Testis (tissue), 3 donors: ENCODE results near the gene ARIH2. TPM values are rescaled to one million over a fixed set of nuclear protein-coding genes. Genes with fewer than 3 reads are reported as not detected.

Experiments used
- DNase-seq: peaks from one replicate; pipeline ENCODE4 v3.0.0-alpha.2; 2019
- H3K27ac ChIP-seq, 2 donors: fragments of 200-600 bp; sonication (generic); one replicate each; pipeline ENCODE4 v1.5.1; 2019
- H3K27me3 ChIP-seq: fragments of 200-600 bp; sonication (generic); one replicate; pipeline ENCODE4 v1.5.1; 2019
- H3K36me3 ChIP-seq: fragments of 200-600 bp; sonication (generic); one replicate; pipeline ENCODE4 v1.5.1; 2017; ENCODE audit warnings: low read depth; ENCODE audit errors: missing control alignments
- H3K4me1 ChIP-seq: fragments of 200-600 bp; sonication (generic); one replicate; pipeline ENCODE4 v1.5.1; 2019
- H3K4me3 ChIP-seq, 2 donors: fragments of 200-600 bp; sonication (generic); one replicate each; pipeline ENCODE4 v1.5.1; 2017 to 2019
- H3K9me3 ChIP-seq: fragments of 200-600 bp; sonication (generic); one replicate; pipeline ENCODE4 v1.5.1; 2017
- CTCF ChIP-seq, 3 experiments: fragments of 450-650 bp in 2 of 3; fragments of 200-600 bp in 1 of 3; sonication (generic) in 1 of 3; IDR thresholded peaks; one replicate each; pipeline ENCODE4 v1.5.1; 2016 to 2019; ENCODE audit warnings: antibody characterized with exemption in 3 of 3, mild to moderate bottlenecking in 2 of 3, moderate library complexity in 1 of 3
- POLR2A ChIP-seq: fragments of 450-650 bp; IDR thresholded peaks from one replicate; pipeline ENCODE4 v1.6.1; 2017; ENCODE audit warnings: antibody characterized with exemption, mild to moderate bottlenecking, moderate library complexity
- WGBS, 2 donors: methylation state at CpG; one replicate each; pipeline ENCODE4 v1.1.5; 2018; 5-methylcytosine and 5-hydroxymethylcytosine counted together
- intact Hi-C: fragments of 100-400 bp; cut with DNase I; formaldehyde crosslinking; loops from one replicate; pipeline ENCODE4 v1.15.1; 2023; ENCODE audit warnings: low total_unique reads
- polyA plus RNA-seq: library from polyadenylated mRNA; stranded (reverse); fragments of 350-450 nt; fragmentation: Illumina TruSeq; extraction: RNeasy Lipid Tissue Mini Kit (QIAGEN cat#74804); gene quantifications from one replicate; pipeline ENCODE4 v1.2.3, GENCODE V29; 2014; ENCODE audit warnings: low read depth, low replicate concordance; ENCODE audit not compliant: insufficient read depth
- total RNA-seq, 2 donors: library from RNA; depleted of rRNA; stranded (reverse); fragments of >200 nt; gene quantifications; one replicate each; pipeline ENCODE4 v1.2.3, GENCODE V29; 2016

Gene ARIH2
- total and polyA plus RNA-seq, 3 donors from 2014 or later, result 106 to 157 (median 127) TPM

GRCh38 chr3:48966367-48966766 is 47.7 kb downstream of the ARIH2 start:
- DNase-seq, result peak; percentile 7
- WGBS, 2 donors, result 46 to 79% methylated on average over 3 of the region's 3 CpGs
- H3K4me3 ChIP-seq, result no peak overlapping the region
- peaks cover 24% of the 10 kb centered on the region for H3K4me1 ChIP-seq
- peak overlapping the region; percentile 51 to 64 for H3K27ac ChIP-seq
- no peaks in the 10 kb centered on the region for H3K36me3 ChIP-seq
- intact Hi-C loops, result no loop called here
- TF ChIP-seq POLR2A (no peak), CTCF (IDR thresholded peaks at IDR 0.05) (no peak)
- H3K9me3 ChIP-seq, result no peaks in the 10 kb centered on the region
- no peaks in the 10 kb centered on the region for H3K27me3 ChIP-seq

DNA sequence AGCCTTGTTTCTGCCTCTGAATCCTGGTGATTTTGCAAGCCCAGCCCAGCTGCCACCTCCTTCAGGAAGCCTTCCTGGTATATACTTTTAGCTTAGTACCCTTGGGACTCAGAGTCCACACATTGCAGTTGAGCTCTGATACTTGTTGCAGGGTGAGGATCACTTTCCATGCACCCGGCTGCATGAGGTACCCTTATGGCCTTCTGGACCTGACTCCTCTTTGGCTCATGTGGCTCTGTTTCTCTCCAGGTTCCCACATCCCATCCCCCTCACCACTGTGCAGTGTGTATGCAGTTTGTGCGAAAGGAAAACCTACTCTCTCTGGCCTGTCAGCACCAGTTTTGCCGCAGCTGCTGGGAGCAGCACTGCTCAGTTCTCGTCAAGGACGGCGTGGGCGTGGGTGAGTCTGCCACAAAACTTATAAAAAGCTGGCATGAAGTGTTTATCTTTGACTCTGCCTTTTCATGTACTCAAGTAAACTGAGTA is 48.3 kb downstream of the ARIH2 start:
- peak; percentile 85 for DNase-seq
- Histone ChIP-seq H3K4me3 (no peak overlapping the region), H3K27ac (peak overlapping the region; percentile 51 to 64), H3K4me1 (peaks cover 24% of the 10 kb centered on the region), H3K27me3 (no peaks in the 10 kb centered on the region), H3K36me3 (no peaks in the 10 kb centered on the region), H3K9me3 (no peaks in the 10 kb centered on the region)
- WGBS, 2 donors, result 50 to 67% methylated on average over 7 of the region's 7 CpGs
- intact Hi-C loops, result no loop called here
- TF ChIP-seq POLR2A (no peak), CTCF (IDR thresholded peaks at IDR 0.05) (no peak)

DNA sequence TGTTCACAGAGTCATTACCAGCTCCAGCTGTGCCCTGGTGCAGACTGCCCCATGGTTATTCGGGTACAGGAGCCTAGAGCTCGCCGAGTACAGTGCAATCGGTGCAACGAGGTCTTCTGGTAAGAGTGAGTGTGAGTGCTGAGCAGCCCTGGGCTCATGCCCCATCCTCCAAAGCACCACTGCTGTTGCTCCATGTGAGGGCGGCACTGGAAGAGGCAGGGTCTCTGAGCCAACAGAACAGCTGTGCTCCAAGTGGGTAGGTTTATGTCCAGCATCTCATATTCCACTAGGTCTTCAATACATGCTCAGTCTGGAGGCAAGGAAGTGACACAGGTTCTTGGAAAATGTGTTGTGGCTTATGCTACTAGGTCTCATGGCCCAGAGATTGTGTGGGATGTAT is 51.9 kb downstream of the ARIH2 start:
- Histone ChIP-seq H3K4me3 (no peak overlapping the region), H3K27ac (no peak overlapping the region), H3K4me1 (peaks cover 21% of the 10 kb centered on the region), H3K27me3 (no peaks in the 10 kb centered on the region), H3K9me3 (no peaks in the 10 kb centered on the region), H3K36me3 (no peaks in the 10 kb centered on the region)
- WGBS, 2 donors, result 95 to 97% methylated on average over 6 of the region's 6 CpGs
- TF ChIP-seq POLR2A, result no peak
- TF ChIP-seq CTCF (IDR thresholded peaks at IDR 0.05), result no peak
- DNase-seq, result peak; percentile 6
- intact Hi-C loops, result no loop called here

DNA sequence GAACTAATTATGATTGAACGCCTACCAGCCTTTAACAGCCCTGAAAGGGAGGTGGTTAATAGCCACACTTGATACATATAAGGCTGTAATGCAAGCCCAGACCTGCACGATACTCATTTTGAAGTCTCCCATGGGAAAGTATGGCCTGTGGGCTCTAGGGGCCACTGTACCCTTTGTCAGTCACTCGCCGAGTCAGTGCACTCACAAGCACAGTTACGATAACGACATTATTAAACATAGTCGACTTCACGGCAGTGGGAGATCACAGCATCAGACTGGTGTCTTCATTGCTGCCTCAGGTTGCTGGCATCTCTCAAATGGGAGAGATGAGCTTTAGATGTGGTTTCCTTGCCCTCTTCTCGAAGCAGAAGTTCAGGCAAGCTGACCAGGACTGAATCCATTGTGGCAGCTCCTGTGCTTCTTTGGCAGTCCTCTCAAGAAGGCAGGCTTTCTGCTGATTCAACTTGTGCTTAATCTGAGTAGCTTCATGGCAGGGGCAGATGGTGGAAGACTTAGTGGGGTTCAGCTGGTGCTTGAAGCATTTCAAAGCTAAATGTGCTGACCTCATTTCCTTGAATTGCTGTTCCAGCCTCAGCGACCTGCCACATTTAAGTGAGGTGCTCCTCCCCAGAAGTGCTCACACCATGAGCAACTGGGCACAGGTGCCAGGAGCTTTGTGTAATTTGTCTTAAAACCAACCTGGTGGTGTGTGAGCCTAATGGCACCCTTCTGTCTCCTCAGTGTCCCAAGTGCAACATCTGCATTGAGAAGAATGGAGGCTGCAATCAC is 55.6 kb downstream of the ARIH2 start:
- Histone ChIP-seq H3K27me3 (no peaks in the 10 kb centered on the region), H3K9me3 (no peaks in the 10 kb centered on the region), H3K36me3 (no peaks in the 10 kb centered on the region), H3K4me3 (no peak overlapping the region), H3K27ac (no peak overlapping the region), H3K4me1 (peaks cover 8% of the 10 kb centered on the region)
- 91 to 95% methylated on average over 10 of the region's 10 CpGs for WGBS, 2 donors
- DNase-seq, result no peak
- intact Hi-C loops, result no loop called here
- TF ChIP-seq CTCF (IDR thresholded peaks at IDR 0.05) (no peak), POLR2A (no peak)

GRCh38 chr3:48979451-48979850 is 60.8 kb downstream of the ARIH2 start:
- H3K27me3 ChIP-seq, result no peaks in the 10 kb centered on the region
- no peak for DNase-seq
- no peaks in the 10 kb centered on the region for H3K9me3 ChIP-seq
- no peak overlapping the region for H3K27ac ChIP-seq
- no peak overlapping the region for H3K4me3 ChIP-seq
- TF ChIP-seq POLR2A, result no peak
- no peak for TF ChIP-seq CTCF (IDR thresholded peaks at IDR 0.05)
- 85 to 91% methylated on average over 3 of the region's 3 CpGs for WGBS, 2 donors
- intact Hi-C loops, result no loop called here
- no peaks in the 10 kb centered on the region for H3K36me3 ChIP-seq
- H3K4me1 ChIP-seq, result peaks cover 8% of the 10 kb centered on the region
